Measurements from ENCODE around the gene NPTX2. TPM values are rescaled to one million over a fixed set of nuclear protein-coding genes. Genes with fewer than 3 reads are reported as not detected.

NPTX2 gene
- total and polyA plus RNA-seq, 11 donors = 0.21 to 32.0 (median 4.5) TPM

GRCh38 chr7:98655611-98656010 lies 38.5 kb downstream of the NPTX2 start:
- ATAC-seq (no peak), DNase-seq (no peak)
- 85 to 93% (median 86%) methylated on average over 5 of the region's 5 CpGs for WGBS, 4 donors
- Histone ChIP-seq H3K4me1 (no peaks in the 10 kb centered on the region), H3K27me3 (peaks cover 0 to 6% (median 0%) of the 10 kb centered on the region in 9 donors), H3K36me3 (no peaks in the 10 kb centered on the region), H3K4me3 (no peak overlapping the region), H3K27ac (no peak overlapping the region), H3K9me3 (no peaks in the 10 kb centered on the region)
- TF ChIP-seq CTCF (IDR thresholded peaks at IDR 0.05) (no peak), POLR2A (IDR thresholded peaks at IDR 0.05) (no peak)
- intact Hi-C loops (cut with DNase I) = no loop called here

- H3K9me3 ChIP-seq = peaks cover 0 to 5% (median 0%) of the 10 kb centered on the region in 12 donors
- no peaks in the 10 kb centered on the region for H3K4me1 ChIP-seq
- DNase-seq = no peak
- WGBS, 4 donors = 87 to 91% (median 89%) methylated on average over 7 of the region's 7 CpGs
- ATAC-seq = no peak
- TF ChIP-seq CTCF (IDR thresholded peaks at IDR 0.05) (no peak), POLR2A (IDR thresholded peaks at IDR 0.05) (no peak)
- intact Hi-C loops (cut with DNase I) = no loop called here
- H3K27me3 ChIP-seq = peaks cover 0 to 6% (median 0%) of the 10 kb centered on the region in 9 donors
- H3K27ac ChIP-seq = no peak overlapping the region
- H3K36me3 ChIP-seq = no peaks in the 10 kb centered on the region
- no peak overlapping the region for H3K4me3 ChIP-seq
These were observed 39.8 kb downstream of the NPTX2 start for GRCh38 chr7:98656899-98657298.

- DNase-seq = no peak
These were observed 40.7 kb downstream of the NPTX2 start for GRCh38 chr7:98657736-98658135.

GRCh38 chr7:98659756-98660155 lies 42.7 kb downstream of the NPTX2 start:
- Histone ChIP-seq H3K27ac (no peak overlapping the region), H3K36me3 (no peaks in the 10 kb centered on the region), H3K27me3 (peaks cover 0 to 6% (median 0%) of the 10 kb centered on the region in 9 donors), H3K9me3 (peaks cover 0 to 19% (median 0%) of the 10 kb centered on the region in 12 donors), H3K4me3 (no peak overlapping the region), H3K4me1 (no peaks in the 10 kb centered on the region)
- WGBS, 4 donors = 48 to 69% (median 60%) methylated on average over 3 of the region's 3 CpGs
- DNase-seq (no peak), ATAC-seq (no peak)
- intact Hi-C loops (cut with DNase I) = no loop called here
- TF ChIP-seq POLR2A (IDR thresholded peaks at IDR 0.05) (no peak), CTCF (IDR thresholded peaks at IDR 0.05) (no peak)

More at GRCh38 chr7:98657736-98658135, 40.7 kb downstream of the NPTX2 start:
- peaks cover 0 to 6% (median 0%) of the 10 kb centered on the region in 9 donors for H3K27me3 ChIP-seq
- H3K9me3 ChIP-seq = peaks cover 0 to 11% (median 0%) of the 10 kb centered on the region in 12 donors
- intact Hi-C loops (cut with DNase I) = no loop called here
- 69 to 75% (median 71%) methylated on average over 16 to 17 of the region's 17 CpGs for WGBS, 4 donors
- no peaks in the 10 kb centered on the region for H3K36me3 ChIP-seq
- no peak overlapping the region for H3K27ac ChIP-seq
- ATAC-seq = no peak
- TF ChIP-seq POLR2A (IDR thresholded peaks at IDR 0.05) (no peak), CTCF (IDR thresholded peaks at IDR 0.05) (no peak)
- H3K4me1 ChIP-seq = no peaks in the 10 kb centered on the region
- H3K4me3 ChIP-seq = no peak overlapping the region

Data from heart left ventricle (tissue), 16 donors.